T1000 (cell line): ENCODE measurements around the gene RTP4.
"Not testable (repeated sequence)": the region's sequence is repeated elsewhere in the genome, so short reads cannot be mapped to it uniquely, and the experiment has no call there.

Experiments
- DNase-seq: peaks from one replicate; lab custom pipeline; 2025; ENCODE audit warnings: mixed read lengths; lab: John Stamatoyannopoulos, UW

The RTP4 gene

DNA sequence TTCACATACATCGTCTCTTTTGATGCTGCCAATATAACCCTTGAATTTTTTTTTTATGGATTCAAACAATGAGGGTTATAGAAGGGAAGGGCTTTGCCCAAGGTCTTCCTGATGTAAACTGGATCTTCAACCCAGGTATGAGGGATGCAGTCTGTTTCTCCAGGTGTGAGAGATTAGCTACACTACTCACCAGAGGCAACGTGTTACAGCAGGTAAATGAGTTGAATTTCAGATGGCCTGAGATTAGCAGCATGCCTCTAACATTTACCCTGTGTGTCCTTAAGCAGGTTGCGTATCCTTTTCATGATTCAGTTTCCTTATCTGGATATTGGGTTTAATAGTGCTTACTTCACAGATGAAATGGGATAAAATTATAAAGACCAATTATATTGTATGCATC is 1.9 kb downstream of the RTP4 start:
- no peak for DNase-seq

DNA sequence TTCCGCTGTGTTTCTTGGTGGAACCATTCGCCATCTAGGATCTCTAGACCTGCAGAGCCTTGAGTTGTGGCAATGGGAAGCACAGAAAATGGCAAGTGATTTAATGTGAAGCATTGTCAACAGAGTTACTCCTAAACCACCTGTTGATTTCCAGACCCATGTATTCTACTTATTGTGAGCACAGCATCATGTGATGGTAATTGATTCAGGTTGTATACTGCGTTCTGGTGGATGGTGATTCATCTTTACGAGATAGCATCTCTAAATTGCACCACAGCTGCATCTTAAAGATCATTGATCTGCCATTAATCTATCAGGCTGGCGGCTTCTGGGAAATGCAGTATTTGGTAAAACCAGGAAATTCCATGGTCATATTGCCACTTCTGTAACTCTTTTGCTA is 7.4 kb downstream of the RTP4 start:
- no peak for DNase-seq

- no peak for DNase-seq
Observed at GRCh38 chr3:187377842-187378241, 9.7 kb downstream of the RTP4 start.

GRCh38 chr3:187382609-187383151 is 14.5 kb downstream of the RTP4 start:
- DNase-seq, result no peak

GRCh38 chr3:187383246-187383645 is 15.1 kb downstream of the RTP4 start:
- DNase-seq, result no peak

DNA sequence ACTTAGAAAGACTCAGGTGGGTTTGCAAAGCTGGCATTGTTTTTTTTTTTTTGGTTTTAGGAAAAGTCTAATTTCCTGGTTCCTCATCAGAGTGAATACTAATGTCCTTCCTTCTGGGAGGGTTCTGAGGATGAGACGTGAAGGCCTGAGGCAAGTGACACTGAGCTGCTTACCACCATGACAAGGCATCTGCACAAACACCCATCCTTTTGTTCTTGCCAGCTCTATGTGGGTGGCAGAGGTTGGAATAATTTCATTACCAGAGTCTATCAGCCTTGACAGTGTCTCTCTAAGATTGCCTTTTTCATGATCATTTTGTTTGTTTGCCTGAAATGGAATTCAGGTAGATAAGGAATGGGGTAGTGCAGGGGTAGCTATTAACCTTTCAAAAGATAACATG is 17.1 kb downstream of the RTP4 start:
- no peak for DNase-seq

DNA sequence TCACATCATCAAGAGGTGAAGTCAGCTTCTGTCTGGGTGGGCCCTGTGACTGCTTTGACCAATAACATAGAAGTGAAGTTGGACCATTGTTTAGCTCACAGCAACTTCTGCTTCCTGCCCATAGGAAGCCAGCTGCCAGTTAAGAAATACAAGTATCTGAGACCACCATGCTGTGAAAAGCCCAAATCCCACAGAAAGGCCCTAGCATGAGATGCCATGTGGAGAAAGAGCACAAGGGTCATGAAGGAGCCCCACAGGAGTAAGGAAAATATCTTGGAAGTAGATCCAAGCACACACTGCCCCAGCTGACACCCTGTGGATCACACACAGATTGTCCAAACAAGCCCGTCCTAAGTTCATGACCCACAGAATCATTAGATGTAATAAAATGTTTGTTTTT is 28.5 kb downstream of the RTP4 start:
- DNase-seq, result no peak

DNA sequence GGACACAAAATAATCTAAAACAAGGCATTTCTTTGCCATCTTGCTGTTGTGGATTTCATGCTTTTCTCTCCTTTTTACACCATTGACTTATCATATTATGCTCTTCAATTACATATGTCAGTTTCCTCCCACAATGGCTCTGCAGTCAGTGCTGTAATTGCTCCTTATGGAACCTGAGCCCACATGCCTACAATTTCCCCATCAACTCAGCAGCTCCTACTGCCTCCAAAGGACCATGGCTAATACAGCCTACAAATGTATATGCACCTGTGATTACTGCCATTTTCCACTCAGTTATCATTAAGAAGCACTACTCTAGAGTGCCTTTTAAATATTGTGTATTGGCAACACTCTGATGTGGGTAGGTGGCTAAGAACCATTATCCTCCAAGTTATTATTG is 30.8 kb downstream of the RTP4 start:
- DNase-seq, result no peak

GRCh38 chr3:187400756-187401155 is 32.6 kb downstream of the RTP4 start:
- DNase-seq, result no peak

DNA sequence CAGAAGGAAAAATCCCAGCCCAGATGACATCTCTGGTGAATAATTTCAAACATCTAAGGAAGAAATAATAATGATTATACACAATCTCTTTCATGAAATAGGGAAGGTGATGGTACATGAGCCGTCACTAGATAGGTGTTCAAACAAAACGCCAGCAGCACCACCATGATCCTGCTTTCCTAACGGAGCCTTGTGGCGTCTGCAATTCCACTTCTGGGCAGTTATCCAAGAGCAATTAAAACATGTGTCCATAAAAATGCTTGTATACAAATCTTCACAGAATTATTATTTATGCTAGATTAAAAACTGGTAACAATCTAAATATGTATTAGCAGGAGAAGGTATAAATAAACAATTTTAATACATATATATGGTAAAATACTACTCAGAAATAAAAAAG is 33.7 kb downstream of the RTP4 start:
- DNase-seq, result no peak

- DNase-seq, result peak; percentile 67
Observed at GRCh38 chr3:187403768-187404288, 35.6 kb downstream of the RTP4 start.

DNA sequence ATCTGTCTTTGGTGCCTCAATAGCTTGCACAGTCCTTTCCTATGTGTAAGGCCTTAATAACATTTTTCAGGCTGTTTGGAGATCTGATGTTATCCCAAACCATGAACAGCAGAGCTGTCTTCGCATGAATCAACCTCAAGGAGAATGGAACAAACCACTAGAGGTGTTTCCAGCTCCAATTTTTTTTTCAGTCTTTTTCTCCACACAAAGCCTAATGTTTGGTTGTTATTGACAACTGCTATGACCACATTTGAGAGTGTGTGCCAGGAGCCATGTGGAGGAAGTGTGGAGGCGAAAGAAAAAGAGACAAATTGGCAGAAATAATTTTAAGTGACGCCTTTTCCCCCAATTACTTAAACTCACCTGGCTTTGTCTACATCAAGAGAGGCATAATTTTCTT is 38.7 kb downstream of the RTP4 start:
- no peak for DNase-seq

DNA sequence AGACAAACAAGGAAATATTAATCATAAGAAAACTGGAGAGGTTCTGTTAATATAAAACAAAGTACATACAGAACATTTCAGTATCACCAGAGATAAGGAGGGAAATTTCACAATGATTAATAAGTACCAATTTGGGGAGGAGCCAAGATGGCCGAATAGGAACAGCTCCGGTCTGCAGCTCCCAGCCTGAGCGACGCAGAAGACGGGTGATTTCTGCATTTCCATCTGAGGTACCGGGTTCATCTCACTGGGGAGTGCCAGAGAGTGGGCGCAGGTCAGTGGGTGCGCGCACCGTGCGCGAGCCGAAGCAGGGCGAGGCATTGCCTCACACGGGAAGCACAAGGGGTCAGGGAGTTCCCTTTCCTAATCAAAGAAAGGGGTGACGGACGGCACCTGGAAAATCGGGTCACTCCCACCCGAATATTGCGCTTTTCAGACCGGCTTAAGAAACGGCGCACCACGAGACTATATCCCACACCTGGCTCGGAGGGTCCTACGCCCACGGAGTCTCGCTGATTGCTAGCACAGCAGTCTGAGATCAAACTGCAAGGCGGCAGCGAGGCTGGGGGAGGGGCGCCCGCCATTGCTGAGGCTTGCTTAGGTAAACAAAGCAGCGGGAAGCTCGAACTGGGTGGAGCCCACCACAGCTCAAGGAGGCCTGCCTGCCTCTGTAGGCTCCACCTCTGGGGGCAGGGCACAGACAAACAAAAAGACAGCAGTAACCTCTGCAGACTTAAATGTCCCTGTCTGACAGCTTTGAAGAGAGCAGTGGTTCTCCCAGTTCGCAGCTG is 44.0 kb downstream of the RTP4 start:
- DNase-seq, result not testable (repeated sequence)
